Stimulated activated CD4-positive, alpha-beta T cell treated with anti-CD3 and anti-CD28 coated beads, Interleukin-15, amount 100 ng/mL, for 48 hours (primary cell): ENCODE data around the gene ARIH2.
"Not testable (repeated sequence)": the region's sequence is repeated elsewhere in the genome, so short reads cannot be mapped to it uniquely, and the experiment has no call there.

Experiments
- DNase-seq, 2 donors: peaks; one replicate each; pipeline ENCODE4 v3.0.0-alpha.2; 2020; ENCODE audit warnings: low read depth in 2 of 2

The ARIH2 gene

DNA sequence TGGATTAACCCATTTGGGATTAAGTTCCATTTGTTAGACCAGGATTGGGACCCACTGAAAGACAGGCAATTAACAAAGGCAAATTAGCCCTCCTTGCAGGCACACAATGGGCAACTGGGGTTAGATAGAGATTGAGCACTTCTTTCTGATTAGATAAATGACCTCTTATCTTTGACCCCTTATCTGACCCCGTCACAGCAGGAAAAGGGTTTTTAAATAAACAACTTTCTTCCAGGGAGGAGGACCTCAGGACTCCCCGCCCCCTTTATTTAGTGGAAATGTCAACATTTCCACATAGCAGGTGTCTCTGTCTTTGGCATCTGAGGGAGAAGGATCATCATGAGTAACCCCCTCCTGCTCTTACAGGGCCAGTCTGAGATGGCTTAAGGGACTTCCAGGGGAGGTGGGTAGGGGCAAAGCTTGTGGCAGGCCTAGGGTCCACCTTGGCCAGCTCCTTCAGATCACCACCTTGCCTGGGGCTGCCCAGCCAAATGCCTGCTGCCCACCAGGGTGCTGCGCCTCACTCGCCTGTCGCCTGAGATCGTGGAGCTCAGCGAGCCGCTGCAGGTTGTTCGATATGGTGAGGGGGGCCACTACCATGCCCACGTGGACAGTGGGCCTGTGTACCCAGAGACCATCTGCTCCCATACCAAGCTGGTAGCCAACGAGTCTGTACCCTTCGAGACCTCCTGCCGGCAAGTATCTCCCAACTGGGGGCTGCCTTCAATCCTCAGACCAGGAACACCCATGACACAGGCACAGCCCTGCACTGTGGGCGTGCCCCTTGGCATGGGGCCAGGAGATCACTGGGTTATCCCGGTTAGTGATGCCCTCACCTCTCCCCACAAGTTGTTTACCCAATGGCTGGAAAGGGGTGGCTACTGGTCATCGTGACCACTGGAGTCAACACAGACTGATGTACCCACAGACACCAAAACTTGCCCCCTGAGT, 86.0 kb downstream of the ARIH2 start:
- no peak for DNase-seq

DNA sequence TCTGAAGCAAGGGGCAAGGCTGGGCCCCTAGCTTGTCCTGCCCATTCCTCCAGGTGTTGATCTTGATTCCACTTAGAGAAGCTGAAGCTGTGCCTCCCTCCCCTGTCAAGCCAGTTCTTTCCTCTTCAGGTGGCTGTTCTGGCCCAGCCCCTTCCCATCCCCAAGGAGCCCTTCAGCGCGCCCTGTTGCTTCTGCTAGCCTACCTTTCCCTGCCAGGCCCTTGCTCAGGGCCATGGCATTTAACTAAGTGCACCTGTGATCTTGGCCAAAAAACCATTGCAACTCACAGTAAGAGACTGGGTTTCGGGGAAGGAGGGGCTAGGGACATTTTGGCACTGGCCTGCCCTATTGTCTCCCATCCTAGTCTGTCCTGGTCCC, 86.7 kb downstream of the ARIH2 start:
- DNase-seq = no peak

DNA sequence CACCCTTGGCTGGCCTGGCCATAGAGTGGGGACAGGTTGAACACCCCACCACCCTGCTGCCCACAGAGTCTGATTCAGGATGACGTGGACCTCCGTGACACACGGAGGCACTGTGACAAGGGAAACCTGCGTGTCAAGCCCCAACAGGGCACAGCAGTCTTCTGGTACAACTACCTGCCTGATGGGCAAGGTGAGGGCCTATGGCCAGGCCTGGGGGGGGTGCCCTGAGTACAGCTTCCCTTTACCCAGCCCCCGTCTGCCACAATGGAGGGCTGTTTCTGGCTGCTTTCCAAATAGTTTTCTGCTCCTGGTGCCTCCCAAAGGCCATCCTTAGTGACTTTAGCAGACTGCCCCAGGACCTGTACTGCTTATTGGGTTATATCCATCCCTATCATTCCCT, 87.4 kb downstream of the ARIH2 start:
- no peak for DNase-seq

DNA sequence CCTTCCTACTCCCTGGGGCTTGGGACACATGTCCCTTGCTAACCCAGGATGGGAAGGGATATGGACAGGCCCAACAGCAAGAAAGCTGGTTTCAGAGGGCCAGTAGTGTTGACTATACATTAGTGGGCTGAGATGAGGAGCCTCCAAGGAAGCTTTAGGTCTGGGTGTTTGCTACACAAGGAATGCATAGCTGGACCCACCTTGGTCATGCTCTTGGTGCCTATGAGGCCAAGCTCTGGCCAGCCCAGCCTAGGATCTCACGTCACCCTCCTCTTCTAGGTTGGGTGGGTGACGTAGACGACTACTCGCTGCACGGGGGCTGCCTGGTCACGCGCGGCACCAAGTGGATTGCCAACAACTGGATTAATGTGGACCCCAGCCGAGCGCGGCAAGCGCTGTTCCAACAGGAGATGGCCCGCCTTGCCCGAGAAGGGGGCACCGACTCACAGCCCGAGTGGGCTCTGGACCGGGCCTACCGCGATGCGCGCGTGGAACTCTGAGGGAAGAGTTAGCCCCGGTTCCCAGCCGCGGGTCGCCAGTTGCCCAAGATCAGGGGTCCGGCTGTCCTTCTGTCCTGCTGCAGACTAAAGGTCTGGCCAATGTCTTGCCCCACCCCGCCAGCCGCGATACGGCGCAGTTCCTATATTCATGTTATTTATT, 87.9 kb downstream of the ARIH2 start:
- DNase-seq = no peak

DNA sequence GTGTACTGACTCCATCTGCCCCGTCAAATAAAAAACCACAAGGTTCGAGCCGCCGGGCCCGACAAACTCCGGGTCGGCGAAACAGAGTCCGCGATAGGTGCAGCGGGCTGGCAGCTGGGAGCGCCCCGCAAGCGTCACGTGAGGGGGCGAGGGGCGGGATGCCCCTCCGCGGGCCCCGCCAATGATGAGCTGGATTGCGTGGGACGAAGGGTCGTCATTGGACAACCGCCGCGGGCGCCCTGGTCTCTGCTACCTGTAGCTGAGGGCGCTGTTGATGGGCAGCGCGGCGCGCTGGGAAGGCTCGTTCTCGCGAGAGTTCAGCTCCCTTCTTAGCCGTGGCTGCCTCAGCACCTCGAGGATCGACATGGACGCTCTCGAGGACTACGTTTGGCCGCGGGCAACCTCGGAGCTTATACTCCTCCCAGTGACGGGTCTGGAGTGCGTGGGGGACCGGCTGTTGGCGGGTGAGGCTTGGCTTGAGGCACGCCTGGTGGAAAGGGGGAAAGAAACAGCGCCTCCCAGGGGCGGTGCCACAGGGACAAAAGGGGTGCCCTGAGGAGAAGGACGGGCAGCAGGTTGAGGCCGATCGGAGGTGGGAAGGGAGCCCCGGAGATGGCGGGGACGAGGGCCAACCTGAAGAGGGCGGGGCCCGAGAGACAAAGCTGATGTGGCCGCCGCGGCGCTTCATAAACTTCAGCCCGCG, 88.6 kb downstream of the ARIH2 start, which contains the start of gene WDR6:
Gene WDR6 (plus strand): TSS at position 324 of the 703 bp plus-strand sequence. CDS start 41 bp downstream, at position 365.
- peak; percentile 98 for DNase-seq

DNA sequence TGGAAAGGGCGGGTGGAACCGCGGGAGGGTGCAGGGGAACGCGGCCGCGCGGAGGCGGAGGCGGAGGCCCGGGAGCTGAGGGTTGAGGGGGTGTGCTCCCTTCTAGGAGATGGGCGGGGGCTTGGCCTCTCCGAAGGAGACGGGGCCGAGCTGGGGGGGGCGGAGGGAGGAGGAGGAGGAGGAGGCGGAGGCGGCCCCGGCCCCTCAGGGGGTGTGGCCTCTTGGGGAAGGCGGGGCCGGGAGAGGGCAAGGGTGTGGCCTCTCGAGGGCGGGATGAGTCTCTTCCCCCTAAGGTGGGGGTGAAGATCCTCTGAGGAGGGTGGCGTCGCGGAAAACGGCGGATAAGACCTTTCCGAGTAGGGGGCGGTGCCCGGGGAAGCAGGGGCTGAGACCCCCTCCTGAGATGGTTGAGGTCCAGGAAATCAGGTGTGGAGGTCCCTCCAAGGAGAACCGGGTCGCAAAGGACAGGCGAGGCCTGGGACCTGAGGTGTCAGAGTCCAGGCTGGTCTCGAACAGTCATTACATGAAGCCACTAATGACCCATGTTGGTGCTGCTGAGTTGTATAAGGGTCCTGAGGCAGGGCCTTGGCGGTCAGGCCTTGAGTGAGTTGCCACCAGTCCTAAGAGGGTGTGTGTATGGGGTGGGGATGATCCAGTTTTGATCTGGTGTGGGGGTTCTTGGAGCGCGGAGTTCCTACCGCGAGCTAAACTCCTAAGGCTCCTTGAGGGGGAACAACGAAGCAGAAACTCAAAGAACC, 89.3 kb downstream of the ARIH2 start:
- DNase-seq = peak; percentile 82 to 87

DNA sequence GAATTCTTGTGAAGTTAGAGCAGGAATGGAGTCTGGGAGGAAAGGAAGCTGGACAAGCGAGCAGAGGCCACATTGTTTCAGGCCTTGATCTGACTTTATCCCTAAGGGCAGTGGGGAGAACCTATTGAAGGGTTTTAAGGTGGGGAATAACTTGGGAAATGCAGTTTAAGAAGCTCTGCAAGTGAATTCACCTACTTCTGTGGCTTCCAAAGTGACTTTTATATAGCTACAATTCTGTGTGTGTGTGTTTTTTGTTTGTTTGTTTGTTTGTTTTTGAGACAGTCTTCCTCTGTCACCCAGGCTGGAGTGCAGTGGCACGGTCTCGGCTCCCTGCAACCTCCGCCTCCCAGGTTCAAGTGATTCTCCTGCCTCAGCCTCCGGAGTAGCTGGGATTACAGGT, 90.0 kb downstream of the ARIH2 start:
- not testable (repeated sequence) for DNase-seq

DNA sequence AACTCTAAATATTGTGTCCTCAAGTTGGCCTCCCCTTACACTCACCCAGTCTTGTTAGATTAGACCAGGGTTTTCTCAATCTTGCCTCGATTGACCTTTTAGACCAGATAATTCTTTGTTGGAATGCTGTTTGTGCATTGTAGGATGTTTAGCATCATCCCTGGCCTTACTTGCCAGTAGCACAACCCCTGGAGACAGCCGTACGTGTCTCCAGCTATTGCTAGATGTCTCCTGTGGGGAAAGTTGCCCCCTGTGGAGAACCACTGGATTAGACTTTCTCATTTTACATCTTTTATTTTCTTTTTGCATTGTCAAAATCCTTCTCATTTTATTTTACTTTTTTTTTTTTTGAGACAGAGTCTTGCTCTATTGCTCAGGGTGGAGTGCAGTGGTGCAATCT, 90.8 kb downstream of the ARIH2 start:
- DNase-seq = no peak

DNA sequence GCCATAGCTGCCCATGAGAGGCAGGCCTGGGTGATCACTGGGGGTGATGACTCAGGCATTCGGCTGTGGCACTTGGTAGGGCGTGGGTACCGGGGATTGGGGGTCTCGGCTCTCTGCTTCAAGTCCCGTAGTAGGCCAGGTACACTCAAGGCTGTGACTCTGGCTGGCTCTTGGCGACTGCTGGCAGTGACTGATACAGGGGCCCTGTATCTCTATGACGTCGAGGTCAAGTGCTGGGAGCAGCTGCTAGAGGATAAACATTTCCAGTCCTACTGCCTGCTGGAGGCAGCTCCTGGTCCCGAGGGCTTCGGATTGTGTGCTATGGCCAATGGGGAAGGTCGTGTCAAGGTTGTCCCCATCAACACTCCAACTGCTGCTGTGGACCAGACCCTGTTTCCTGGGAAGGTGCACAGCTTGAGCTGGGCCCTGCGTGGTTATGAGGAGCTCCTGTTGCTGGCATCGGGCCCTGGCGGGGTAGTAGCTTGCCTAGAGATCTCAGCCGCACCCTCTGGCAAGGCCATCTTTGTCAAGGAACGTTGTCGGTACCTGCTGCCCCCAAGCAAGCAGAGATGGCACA, 93.9 kb downstream of the ARIH2 start:
- DNase-seq = no peak

DNA sequence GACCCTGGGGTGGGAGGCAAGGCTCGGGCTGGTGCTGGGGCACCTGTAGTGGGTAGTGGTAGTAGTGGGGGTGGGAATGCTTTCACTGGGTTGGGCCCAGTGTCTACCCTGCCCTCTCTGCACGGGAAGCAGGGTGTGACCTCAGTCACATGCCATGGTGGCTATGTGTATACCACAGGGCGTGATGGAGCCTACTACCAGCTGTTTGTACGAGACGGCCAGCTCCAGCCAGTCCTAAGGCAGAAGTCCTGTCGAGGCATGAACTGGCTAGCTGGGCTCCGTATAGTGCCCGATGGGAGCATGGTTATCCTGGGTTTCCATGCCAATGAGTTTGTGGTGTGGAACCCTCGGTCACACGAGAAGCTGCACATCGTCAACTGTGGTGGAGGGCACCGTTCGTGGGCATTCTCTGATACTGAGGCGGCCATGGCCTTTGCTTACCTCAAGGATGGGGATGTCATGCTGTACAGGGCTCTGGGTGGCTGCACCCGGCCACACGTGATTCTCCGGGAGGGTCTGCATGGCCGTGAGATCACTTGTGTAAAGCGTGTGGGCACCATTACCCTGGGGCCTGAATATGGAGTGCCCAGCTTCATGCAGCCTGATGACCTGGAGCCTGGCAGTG, 94.6 kb downstream of the ARIH2 start:
- no peak for DNase-seq

DNA sequence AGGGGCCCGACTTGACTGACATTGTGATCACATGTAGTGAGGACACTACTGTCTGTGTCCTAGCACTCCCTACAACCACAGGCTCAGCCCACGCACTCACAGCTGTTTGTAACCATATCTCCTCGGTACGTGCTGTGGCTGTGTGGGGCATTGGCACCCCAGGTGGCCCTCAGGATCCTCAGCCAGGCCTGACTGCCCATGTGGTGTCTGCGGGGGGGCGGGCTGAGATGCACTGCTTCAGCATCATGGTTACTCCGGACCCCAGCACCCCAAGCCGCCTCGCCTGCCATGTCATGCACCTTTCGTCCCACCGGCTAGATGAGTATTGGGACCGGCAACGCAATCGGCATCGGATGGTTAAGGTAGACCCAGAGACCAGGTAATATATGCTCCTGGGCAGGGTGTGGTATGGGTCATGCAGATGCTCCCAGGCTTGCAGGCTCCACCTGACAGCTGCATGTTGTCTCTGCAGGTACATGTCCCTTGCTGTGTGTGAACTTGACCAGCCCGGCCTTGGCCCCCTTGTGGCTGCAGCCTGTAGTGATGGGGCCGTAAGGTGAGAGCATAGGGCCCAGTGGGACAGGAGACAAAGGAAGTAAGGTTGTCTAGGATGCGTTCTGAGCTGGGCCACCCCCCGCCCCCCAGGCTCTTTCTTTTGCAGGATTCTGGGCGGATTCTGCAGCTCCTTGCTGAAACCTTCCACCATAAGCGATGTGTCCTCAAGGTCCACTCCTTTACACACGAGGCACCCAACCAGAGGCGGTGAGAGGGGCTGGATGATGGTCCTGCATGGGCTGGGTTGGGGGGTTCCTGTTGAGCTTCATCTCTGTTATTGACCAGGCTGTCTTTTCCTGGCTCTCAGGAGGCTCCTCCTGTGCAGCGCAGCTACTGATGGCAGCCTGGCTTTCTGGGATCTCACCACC, 95.4 kb downstream of the ARIH2 start:
- DNase-seq = peak in 1 of 2 donors; percentile 40

DNA sequence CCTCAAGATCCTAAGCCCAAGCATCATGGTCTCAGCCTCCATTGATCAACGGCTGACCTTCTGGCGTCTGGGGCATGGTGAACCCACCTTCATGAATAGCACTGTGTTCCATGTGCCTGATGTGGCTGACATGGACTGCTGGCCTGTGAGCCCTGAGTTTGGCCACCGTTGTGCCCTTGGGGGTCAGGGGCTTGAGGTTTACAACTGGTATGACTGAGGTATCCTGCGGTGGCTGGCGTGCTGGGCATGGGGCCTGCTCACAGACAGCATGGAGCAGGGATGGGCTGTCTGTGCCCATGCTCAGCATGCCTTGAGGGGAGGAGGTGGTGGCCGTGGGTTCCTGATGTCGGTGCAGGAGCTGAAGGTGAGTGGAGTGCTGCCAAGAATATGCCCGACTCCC, 96.4 kb downstream of the ARIH2 start:
- no peak for DNase-seq

DNA sequence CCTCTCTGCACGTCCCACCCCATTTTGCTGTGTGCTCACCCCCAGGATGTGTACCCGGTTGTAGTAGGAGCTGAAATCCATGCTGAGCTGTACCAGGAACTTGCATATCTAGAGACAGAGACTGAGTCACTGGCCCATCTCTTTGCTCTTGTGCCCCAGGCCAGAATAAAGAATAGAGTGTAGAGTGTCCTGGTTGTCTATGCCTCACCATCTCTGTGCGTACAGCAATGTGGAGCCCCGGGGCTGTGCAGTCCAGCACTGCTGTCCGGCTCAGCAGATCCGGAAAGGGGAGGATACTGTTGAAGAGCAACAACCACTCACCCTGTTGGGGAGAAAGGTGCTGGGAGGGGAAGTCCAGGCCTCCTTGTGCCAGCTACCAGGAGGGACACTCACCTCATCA, 97.1 kb downstream of the ARIH2 start:
- DNase-seq = no peak

DNA sequence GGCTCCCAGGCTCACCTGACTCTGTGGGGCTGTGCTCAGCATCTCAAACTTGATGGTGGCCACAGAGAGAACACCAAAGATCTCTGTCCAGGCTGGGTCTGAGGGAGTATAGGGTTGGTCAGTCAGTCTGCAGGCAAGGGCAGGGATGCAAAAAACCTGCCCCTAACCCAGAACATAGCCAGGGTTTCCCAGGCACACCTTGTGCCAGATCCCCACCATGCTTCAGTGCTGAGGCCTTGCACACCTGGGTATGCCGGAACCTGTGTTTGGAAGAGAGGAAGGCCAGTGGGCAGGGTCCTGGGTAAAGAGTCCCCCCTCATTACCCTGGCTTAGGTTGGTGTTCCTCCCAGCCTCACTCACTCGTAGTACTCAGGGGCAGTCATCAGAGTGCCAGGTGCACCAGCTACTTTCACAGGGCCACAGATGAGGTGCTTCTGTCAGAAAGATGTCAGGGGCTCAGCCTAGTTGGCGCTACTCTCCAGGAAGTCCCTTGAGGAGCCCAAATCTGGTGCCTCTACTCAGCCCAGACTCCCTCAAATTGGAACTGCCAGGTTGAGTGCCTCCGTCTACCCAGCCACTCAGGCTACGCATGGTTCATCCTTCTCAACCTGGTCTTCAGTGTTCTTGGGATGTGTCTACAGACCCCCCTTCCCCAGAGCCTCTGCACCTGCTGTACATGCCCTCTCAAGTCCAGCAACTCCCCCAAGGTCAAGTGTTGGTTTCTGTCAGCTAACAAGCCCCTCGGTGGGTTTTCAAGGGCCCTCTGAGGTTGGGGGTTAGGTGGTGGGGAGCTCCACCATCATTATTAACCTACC, 98.0 kb downstream of the ARIH2 start:
- no peak for DNase-seq

DNA sequence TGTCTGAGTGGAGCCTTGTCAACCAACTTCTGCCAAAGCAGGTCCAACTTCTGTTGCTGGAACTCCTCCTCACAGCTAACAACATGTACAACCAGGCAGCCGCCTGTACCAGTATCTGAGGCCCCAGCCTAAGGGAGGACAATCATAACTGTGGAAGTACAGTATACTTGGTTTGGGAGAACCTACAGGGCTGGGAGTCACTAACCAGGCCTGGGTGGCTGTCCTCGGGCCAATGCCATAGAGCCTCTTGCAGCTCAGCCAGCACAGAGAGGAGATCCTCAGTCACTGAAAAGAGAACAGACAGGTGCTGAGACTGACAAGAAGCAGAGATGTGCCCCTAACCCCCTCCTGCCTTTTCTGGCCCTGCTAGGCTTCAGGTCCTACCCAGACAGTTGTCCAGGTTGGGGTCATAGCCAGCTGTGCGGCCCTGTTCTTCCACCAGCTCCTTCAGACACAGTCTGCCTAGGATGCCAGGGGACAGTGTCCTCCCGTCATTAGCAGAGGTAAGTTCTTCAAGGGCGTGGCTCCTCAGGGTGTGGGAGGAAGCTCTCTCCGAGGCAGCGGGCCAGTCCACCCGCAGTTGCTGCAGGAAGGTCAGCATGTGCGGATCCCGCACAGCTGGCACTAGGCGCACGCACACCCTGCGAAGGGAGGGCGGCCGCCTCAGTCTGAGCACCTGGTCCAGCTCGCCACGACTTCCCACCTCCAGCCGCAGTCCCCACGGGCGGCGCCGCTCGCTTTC, 98.8 kb downstream of the ARIH2 start:
- DNase-seq = no peak

DNA sequence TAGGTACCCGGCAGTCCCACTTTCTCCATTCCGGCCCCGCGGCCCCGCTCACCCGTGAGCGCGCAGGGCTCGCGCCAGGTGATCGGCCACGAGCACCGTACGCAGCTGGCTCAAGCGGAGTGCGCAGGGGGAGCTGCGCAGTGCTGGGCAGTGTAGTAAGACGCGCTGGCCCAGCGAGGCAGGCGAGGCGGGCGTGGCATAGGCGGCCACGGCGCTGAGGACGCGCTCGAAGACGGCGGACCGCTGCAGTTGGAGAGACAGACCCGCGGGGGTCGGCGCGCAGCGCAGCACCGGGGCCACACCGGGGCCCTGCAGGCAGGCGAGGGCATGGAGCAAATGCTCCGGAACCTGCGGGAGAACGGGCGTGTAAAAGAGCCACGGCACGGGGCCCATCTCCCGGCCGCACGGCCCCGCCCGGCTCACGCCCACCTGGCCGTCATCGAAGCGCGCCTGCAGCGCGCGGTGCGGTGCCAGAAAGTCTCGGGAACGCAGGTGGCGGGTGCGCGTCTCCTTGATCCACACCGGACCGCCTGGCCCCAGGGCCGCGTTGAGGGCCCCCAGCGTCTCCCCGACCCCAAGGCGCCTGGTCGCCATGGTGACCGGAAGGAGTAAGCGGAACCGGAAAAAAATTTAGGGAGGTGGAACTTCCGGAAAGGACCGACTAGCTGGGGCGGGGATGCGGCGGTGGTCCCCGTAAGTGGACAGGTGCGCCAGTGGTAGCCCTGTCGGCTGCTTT, 99.5 kb downstream of the ARIH2 start, which contains the start of gene DALRD3:
Gene DALRD3 (minus strand): TSS at position 610 of the 736 bp plus-strand sequence. CDS start 16 bp downstream, at position 594.
- peak in 1 of 2 donors; percentile 40 for DNase-seq

DNA sequence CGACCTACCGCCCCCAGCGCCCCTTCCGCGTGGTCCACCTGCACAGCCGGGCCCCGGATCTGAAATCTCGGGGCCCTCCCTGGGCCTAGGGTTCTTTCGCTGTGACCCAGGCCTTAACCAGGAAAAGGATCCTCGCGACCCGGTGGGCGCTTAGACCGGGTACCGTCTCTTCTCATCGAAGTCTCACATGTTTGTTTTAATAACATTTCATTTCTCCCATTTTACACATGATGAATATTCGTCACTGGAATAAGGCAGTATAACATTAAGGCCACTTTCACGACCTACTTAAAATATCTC, 100.0 kb downstream of the ARIH2 start:
- DNase-seq = no peak

DNA sequence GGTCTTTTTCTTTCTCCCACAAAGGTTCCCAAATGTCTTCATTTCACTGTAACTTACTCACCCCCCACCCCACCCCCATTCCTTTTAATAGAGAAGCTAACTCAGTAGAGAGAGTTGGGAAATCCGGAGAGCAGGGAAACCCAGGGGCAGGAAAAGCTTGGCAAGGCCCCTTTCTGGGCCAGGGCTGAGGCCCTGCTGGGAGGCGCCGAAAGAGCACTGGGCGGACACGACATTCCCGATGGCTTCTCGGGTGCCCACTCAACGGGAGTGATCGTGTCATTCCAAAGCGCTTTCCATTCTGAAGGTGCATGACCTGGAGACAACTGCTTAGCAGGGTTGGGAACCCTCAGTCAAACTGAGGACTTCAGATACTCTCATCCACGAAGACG, 101.3 kb downstream of the ARIH2 start:
- DNase-seq = no peak
